ENCODE results near the gene TYROBP. TPM values are rescaled to one million over a fixed set of nuclear protein-coding genes. Genes with fewer than 3 reads are reported as not detected.

TYROBP gene
- polyA plus RNA-seq, 2 of the 4 experiments (the other 2 are of a cell fraction): 0.21 TPM; not detected in 1

DNA sequence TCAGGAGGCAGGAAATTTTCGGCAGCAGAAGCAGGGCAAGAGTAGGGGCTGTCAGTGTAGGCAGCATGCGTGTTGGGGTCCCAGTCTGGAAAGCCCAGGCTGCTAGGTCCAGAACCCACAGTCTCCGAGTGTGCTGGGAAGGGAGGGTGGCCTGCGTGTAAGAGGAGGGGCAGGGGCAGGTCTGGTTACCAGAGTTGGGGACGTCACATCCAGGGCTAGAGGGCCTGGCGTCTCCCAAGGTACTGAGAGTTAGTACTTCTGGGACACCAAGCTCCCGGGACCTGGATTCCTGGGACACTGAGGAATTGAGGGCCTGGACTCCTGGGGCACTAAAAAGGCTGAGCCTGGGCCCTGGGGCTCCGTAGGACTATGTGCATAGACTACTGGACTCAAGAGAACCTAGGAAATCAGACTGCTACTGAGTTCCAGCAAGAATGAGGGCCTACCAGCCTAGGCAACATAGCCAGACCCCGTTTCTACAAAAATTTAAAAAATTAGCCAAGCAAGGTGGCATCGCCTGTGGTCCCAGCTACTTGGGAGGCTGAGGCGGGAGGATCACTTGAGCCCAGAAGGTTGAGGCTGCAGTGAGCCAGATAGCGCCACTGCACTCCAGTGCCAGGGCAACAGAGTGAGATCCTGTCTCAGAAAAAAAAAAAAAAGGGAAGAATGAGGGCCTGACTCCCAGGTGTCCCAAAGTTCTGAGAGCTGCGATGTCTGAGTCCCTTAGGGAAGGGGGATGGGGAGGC, 10.2 kb downstream of the TYROBP start:
- Histone ChIP-seq H3K4me3 (no peak overlapping the region), H3K27ac (no peak overlapping the region), H3K9me3 (no peaks in the 10 kb centered on the region), H3K4me1 (peaks cover 19% of the 10 kb centered on the region), H3K4me2 (no peak overlapping the region)
- ATAC-seq (no peak), FAIRE-seq (no peak), DNase-seq (ENCODE audit: low read depth in 1 of 2, low spot score in 1 of 2) (no peak)
- ChIA-PET POLR2A (interaction anchor here (0.7 kb wide), 1 partner anchor 14 kb away, joined by 3 read pairs; no protein-coding TSS in a partner anchor), CTCF (interaction anchor here (0.6 to 9.8 kb wide), 7 partner anchors 9 to 403 kb away, joined by 3 to 125 read pairs (median 7); no protein-coding TSS in a partner anchor)
- no peak for TF ChIP-seq HDAC2 (IDR thresholded peaks at IDR 0.05)
- no peak for TF ChIP-seq MAZ (IDR thresholded peaks at IDR 0.05; ENCODE audit: borderline replicate concordance, low read depth, low read length)
- TF ChIP-seq MYC (IDR thresholded peaks at IDR 0.05; ENCODE audit: borderline replicate concordance, low read length): no peak
- TF ChIP-seq, protein P1, sequence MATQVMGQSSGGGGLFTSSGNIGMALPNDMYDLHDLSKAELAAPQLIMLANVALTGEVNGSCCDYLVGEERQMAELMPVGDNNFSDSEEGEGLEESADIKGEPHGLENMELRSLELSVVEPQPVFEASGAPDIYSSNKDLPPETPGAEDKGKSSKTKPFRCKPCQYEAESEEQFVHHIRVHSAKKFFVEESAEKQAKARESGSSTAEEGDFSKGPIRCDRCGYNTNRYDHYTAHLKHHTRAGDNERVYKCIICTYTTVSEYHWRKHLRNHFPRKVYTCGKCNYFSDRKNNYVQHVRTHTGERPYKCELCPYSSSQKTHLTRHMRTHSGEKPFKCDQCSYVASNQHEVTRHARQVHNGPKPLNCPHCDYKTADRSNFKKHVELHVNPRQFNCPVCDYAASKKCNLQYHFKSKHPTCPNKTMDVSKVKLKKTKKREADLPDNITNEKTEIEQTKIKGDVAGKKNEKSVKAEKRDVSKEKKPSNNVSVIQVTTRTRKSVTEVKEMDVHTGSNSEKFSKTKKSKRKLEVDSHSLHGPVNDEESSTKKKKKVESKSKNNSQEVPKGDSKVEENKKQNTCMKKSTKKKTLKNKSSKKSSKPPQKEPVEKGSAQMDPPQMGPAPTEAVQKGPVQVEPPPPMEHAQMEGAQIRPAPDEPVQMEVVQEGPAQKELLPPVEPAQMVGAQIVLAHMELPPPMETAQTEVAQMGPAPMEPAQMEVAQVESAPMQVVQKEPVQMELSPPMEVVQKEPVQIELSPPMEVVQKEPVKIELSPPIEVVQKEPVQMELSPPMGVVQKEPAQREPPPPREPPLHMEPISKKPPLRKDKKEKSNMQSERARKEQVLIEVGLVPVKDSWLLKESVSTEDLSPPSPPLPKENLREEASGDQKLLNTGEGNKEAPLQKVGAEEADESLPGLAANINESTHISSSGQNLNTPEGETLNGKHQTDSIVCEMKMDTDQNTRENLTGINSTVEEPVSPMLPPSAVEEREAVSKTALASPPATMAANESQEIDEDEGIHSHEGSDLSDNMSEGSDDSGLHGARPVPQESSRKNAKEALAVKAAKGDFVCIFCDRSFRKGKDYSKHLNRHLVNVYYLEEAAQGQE (IDR thresholded peaks at IDR 0.05): no peak
- TF ChIP-seq HOXB13 (CRISPR knock-in tag; IDR thresholded peaks at IDR 0.05; ENCODE audit: low read depth): no peak
- TF ChIP-seq POLR2AphosphoS2 (conservative IDR thresholded peaks at IDR 0.05; ENCODE audit: low read length): no peak
- no peak for TF ChIP-seq NFE2L2 (conservative IDR thresholded peaks at IDR 0.05; ENCODE audit: low read length)
- TF ChIP-seq, protein P2, sequence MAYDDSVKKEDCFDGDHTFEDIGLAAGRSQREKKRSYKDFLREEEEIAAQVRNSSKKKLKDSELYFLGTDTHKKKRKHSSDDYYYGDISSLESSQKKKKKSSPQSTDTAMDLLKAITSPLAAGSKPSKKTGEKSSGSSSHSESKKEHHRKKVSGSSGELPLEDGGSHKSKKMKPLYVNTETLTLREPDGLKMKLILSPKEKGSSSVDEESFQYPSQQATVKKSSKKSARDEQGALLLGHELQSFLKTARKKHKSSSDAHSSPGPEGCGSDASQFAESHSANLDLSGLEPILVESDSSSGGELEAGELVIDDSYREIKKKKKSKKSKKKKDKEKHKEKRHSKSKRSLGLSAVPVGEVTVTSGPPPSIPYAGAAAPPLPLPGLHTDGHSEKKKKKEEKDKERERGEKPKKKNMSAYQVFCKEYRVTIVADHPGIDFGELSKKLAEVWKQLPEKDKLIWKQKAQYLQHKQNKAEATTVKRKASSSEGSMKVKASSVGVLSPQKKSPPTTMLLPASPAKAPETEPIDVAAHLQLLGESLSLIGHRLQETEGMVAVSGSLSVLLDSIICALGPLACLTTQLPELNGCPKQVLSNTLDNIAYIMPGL (CRISPR knock-in tag; IDR thresholded peaks at IDR 0.05; ENCODE audit: borderline replicate concordance): no peak
- TF ChIP-seq CHD2 (IDR thresholded peaks at IDR 0.05; ENCODE audit: low read length, partially characterized antibody): no peak
- TF ChIP-seq ZNF302 (CRISPR knock-in tag; IDR thresholded peaks at IDR 0.05): no peak
- no peak for TF ChIP-seq RAD21 (conservative IDR thresholded peaks at IDR 0.05 in 1 of 2, IDR thresholded peaks at IDR 0.05 in 1 of 2)
- TF ChIP-seq SREBF2 (IDR thresholded peaks at IDR 0.05): no peak
- TF ChIP-seq RARB (CRISPR knock-in tag; IDR thresholded peaks at IDR 0.05): no peak
- 95% methylated on average over 13 of the region's 13 CpGs for WGBS (ENCODE audit: missing lambda C conversion rate)

DNA sequence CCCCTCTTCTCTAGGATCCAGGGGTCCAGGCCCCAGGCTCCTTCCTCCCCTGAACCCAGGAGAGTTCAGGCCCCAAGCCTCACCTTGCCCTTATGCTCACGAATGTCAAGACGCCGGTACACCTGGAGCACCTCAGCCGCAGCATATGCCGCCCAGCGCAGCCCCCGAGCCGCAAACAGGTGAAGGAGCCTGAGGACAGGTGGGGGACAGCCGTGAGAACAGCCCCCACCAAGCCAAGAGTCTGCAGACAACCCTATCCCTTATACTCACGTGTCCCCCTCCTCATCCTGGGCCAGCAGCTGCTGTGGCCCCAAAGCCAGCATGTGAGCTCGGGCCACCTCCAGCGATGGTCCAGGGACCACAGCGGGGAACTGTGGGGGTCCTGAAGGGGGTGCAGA, 11.5 kb downstream of the TYROBP start:
- H3K4me3 ChIP-seq: no peak overlapping the region
- FAIRE-seq: no peak
- H3K27ac ChIP-seq: no peak overlapping the region
- ChIA-PET POLR2A (no interaction called here), CTCF (interaction anchor here (1.4 to 9.8 kb wide), 4 partner anchors 12 to 35 kb away, joined by 7 to 125 read pairs (median 8); no protein-coding TSS in a partner anchor)
- no peaks in the 10 kb centered on the region for H3K9me3 ChIP-seq
- H3K4me1 ChIP-seq: peaks cover 15% of the 10 kb centered on the region
- DNase-seq (ENCODE audit: low read depth in 1 of 2, low spot score in 1 of 2): no peak
- H3K4me2 ChIP-seq: no peak overlapping the region
- no peak for ATAC-seq
- 93% methylated on average over 13 of the region's 13 CpGs for WGBS (ENCODE audit: missing lambda C conversion rate)
- TF ChIP-seq, protein P3, sequence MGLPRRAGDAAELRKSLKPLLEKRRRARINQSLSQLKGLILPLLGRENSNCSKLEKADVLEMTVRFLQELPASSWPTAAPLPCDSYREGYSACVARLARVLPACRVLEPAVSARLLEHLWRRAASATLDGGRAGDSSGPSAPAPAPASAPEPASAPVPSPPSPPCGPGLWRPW (IDR thresholded peaks at IDR 0.05): no peak
- TF ChIP-seq SMC3 (IDR thresholded peaks at IDR 0.05): no peak
- TF ChIP-seq EHMT2 (IDR thresholded peaks at IDR 0.05; ENCODE audit: low read depth): no peak
- TF ChIP-seq HOXB13 (CRISPR knock-in tag; IDR thresholded peaks at IDR 0.05; ENCODE audit: low read depth): no peak
- TF ChIP-seq KDM1A (IDR thresholded peaks at IDR 0.05; ENCODE audit: low read depth): no peak
- TF ChIP-seq, protein P4, sequence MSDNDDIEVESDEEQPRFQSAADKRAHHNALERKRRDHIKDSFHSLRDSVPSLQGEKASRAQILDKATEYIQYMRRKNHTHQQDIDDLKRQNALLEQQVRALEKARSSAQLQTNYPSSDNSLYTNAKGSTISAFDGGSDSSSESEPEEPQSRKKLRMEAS (IDR thresholded peaks at IDR 0.05): no peak
- no peak for TF ChIP-seq POLR2A (IDR thresholded peaks at IDR 0.05; ENCODE audit: low read length)
- no peak for TF ChIP-seq TP53 (CRISPR knock-in tag; IDR thresholded peaks at IDR 0.05)
- TF ChIP-seq FOSB (CRISPR knock-in tag; IDR thresholded peaks at IDR 0.05): no peak
- no peak for TF ChIP-seq FOXS1 (CRISPR knock-in tag; IDR thresholded peaks at IDR 0.05)
- no peak for TF ChIP-seq ZC3H11A (IDR thresholded peaks at IDR 0.05)
- no peak for TF ChIP-seq MAFK (IDR thresholded peaks at IDR 0.05; ENCODE audit: partially characterized antibody)
- TF ChIP-seq HDAC2 (IDR thresholded peaks at IDR 0.05): no peak
- no peak for TF ChIP-seq NFE2L2 (conservative IDR thresholded peaks at IDR 0.05; ENCODE audit: low read length)
- no peak for TF ChIP-seq MAZ (IDR thresholded peaks at IDR 0.05; ENCODE audit: borderline replicate concordance, low read depth, low read length)
- no peak for TF ChIP-seq RFX5 (IDR thresholded peaks at IDR 0.05)
